PFSK-1 (cell line): Measurements from ENCODE around the gene TBR1. TPM values are rescaled to one million over a fixed set of nuclear protein-coding genes. Genes with fewer than 3 reads are reported as not detected.

Experiments used
- FOXP2 ChIP-seq: optimal IDR thresholded peaks from 2 replicates; pipeline ENCODE3; 2011; ENCODE audit warnings: borderline replicate concordance, control low read depth, inconsistent platforms; ENCODE audit not compliant: insufficient read depth; ENCODE audit errors: extremely low read length, extremely low read depth
- POLR2AphosphoS5 ChIP-seq: IDR thresholded peaks from 2 replicates; pipeline ENCODE4 v1.6.1; 2012; ENCODE audit warnings: low read depth, mild to moderate bottlenecking, control low read depth, low read length, moderate library complexity
- REST ChIP-seq, 2 experiments: IDR thresholded peaks; 2 replicates each; pipeline versions ENCODE4 v1.6.1 to v1.8.0; 2011 to 2012; ENCODE audit warnings: low read depth in 2 of 2, low read length in 2 of 2, control low read depth in 1 of 2, inconsistent platforms in 1 of 2, mild to moderate bottlenecking in 1 of 2, moderate library complexity in 1 of 2; ENCODE audit not compliant: insufficient read depth in 1 of 2
- SIN3A ChIP-seq: IDR thresholded peaks from 2 replicates; pipeline ENCODE4 v1.6.1; 2012; ENCODE audit warnings: mild to moderate bottlenecking, low read length, moderate library complexity, borderline replicate concordance; ENCODE audit not compliant: insufficient read depth
- TAF1 ChIP-seq: IDR thresholded peaks from 2 replicates; pipeline ENCODE4 v1.6.1; 2012; ENCODE audit warnings: low read length, control low read depth, borderline replicate concordance; ENCODE audit not compliant: insufficient read depth
- polyA plus RNA-seq: library from polyadenylated mRNA; unstranded; fragments of >200 nt; gene quantifications from one replicate; pipeline ENCODE4 v1.2.1, GENCODE V29; 2012; ENCODE audit warnings: low read depth, missing spikeins; ENCODE audit not compliant: insufficient read length

Gene TBR1
- not detected for polyA plus RNA-seq

DNA sequence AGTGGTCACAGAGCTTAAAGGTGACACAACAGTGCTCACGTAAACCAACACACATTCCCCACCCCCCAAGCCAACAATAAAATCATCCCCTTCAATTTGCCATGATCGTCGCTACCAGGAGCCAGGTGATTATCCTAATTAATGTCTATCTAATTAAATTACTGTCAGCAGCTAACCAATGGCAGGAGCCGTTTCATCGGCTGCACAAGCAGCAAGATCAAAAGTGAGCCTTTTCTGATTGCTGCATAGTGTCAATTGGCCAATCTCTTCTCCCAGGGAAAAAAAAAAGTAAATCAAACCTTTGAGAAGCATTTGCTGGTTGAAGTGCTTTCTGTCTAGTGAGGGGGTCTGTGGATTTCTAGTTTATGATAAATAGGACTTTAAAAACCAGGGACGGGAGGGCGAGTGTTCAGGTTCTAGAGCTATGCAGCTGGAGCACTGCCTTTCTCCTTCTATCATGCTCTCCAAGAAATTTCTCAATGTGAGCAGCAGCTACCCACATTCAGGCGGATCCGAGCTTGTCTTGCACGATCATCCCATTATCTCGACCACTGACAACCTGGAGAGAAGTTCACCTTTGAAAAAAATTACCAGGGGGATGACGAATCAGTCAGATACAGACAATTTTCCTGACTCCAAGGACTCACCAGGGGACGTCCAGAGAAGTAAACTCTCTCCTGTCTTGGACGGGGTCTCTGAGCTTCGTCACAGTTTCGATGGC, at the start of gene TBR1:
TSS of gene TBR1 (plus strand) at position 311 of the 721 bp plus-strand sequence. CDS start at position 425, 114 bp downstream.
- TF ChIP-seq POLR2AphosphoS5 (no peak), SIN3A (no peak), FOXP2 (no peak), TAF1 (no peak)

DNA sequence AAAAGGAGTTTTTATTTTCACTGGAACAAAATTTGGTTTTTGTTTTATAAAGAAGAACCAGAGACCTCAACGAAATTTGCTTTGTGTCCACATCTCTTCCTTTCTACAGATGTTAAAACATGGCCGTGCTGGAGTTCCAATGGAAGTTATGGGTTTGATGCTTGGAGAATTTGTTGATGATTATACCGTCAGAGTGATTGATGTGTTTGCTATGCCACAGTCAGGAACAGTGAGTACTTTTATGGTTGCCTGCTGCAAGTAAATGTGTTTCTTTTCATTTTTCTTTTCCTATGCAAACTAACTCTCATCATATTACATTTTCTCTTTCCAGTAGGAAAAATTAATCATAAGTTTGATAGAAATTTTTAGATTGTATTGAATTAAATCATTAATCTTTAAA, 48.4 kb upstream of the TBR1 start:
- TF ChIP-seq FOXP2 (no peak), TAF1 (no peak), POLR2AphosphoS5 (no peak), REST (IDR thresholded peaks at IDR 0.05; ENCODE audit: insufficient read depth in 1 of 2, low read depth in 2 of 2, low read length in 2 of 2) (no peak), SIN3A (no peak)

GRCh38 chr2:161369311-161369710, 46.8 kb upstream of the TBR1 start:
- no peak for TF ChIP-seq FOXP2
- TF ChIP-seq TAF1: no peak
- TF ChIP-seq POLR2AphosphoS5: no peak
- TF ChIP-seq SIN3A: no peak
- no peak for TF ChIP-seq REST (IDR thresholded peaks at IDR 0.05; ENCODE audit: insufficient read depth in 1 of 2, low read depth in 2 of 2, low read length in 2 of 2)

DNA sequence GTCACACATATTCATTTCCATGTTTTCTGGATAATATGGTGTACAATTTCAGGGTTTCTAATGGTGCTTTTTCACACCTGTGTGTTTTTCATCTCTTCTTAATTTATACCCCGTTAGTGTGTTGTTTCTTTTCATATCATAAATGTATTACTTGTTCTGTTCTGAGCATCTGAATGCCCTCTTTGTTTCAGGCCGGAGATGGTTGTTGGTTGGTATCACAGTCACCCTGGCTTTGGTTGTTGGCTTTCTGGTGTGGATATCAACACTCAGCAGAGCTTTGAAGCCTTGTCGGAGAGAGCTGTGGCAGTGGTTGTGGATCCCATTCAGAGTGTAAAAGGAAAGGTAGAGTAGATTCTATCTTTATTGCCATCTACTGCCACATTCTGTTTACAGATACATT, 45.1 kb upstream of the TBR1 start:
- TF ChIP-seq REST (IDR thresholded peaks at IDR 0.05; ENCODE audit: insufficient read depth in 1 of 2, low read depth in 2 of 2, low read length in 2 of 2) (no peak), FOXP2 (no peak), TAF1 (no peak), POLR2AphosphoS5 (no peak), SIN3A (no peak)

GRCh38 chr2:161371869-161372268, 44.2 kb upstream of the TBR1 start:
- TF ChIP-seq POLR2AphosphoS5 (no peak), REST (IDR thresholded peaks at IDR 0.05; ENCODE audit: insufficient read depth in 1 of 2, low read depth in 2 of 2, low read length in 2 of 2) (no peak), FOXP2 (no peak), SIN3A (no peak), TAF1 (no peak)
